Activated naive CD4-positive, alpha-beta T cell treated with anti-CD3 and anti-CD28 coated beads, Interleukin-2, amount 10 ng/mL, durations not matched to agents 7 days and 5 days (primary cell): ENCODE results near the gene PRR35.
"Not testable (repeated sequence)": the region's sequence is repeated elsewhere in the genome, so short reads cannot be mapped to it uniquely, and the experiment has no call there.

Experiments used
- CTCF ChIA-PET: fragments of 350-600 bp; sonication (Branson Sonifier 250); formaldehyde crosslinking; loops from one replicate; lab custom pipeline; 2021; ENCODE audit warnings: antibody characterized with exemption; lab: Charles Lee
- DNase-seq: peaks from one replicate; pipeline ENCODE4 v3.0.0-alpha.2; 2020
- H3K27ac Mint-ChIP-seq: one replicate; pipeline ENCODE4 v1.8.0; 2021; ENCODE audit warnings: mild to moderate bottlenecking, moderate library complexity, mixed read lengths
- H3K27me3 Mint-ChIP-seq: one replicate; pipeline ENCODE4 v1.8.0; 2021; ENCODE audit warnings: mild to moderate bottlenecking, mixed read lengths
- H3K36me3 Mint-ChIP-seq: one replicate; pipeline ENCODE4 v1.8.0; 2021; ENCODE audit warnings: mixed read lengths
- H3K4me1 Mint-ChIP-seq: one replicate; pipeline ENCODE4 v1.8.0; 2021; ENCODE audit warnings: mixed read lengths
- H3K4me3 Mint-ChIP-seq: one replicate; pipeline ENCODE4 v1.8.0; 2021; ENCODE audit warnings: mild to moderate bottlenecking, moderate library complexity, mixed read lengths
- H3K9me3 Mint-ChIP-seq: one replicate; pipeline ENCODE4 v1.8.0; 2021; ENCODE audit warnings: mixed read lengths

PRR35 gene

GRCh38 chr16:593406-593805 lies 33.2 kb downstream of the PRR35 start:
- Mint-ChIP-seq H3K4me3 (no peak overlapping the region), H3K36me3 (peaks cover 8% of the 10 kb centered on the region), H3K27me3 (no peaks in the 10 kb centered on the region), H3K9me3 (no peaks in the 10 kb centered on the region), H3K4me1 (peaks cover 22% of the 10 kb centered on the region), H3K27ac (no peak overlapping the region)
- DNase-seq, result no peak
- CTCF ChIA-PET, result interaction anchor here (0.9 kb wide), 1 partner anchor 14 kb away, joined by 3 read pairs; no protein-coding TSS in a partner anchor

GRCh38 chr16:593807-594206 lies 33.6 kb downstream of the PRR35 start:
- no peaks in the 10 kb centered on the region for H3K27me3 Mint-ChIP-seq
- CTCF ChIA-PET, result no interaction called here
- DNase-seq, result no peak
- peaks cover 22% of the 10 kb centered on the region for H3K4me1 Mint-ChIP-seq
- H3K9me3 Mint-ChIP-seq, result no peaks in the 10 kb centered on the region
- no peak overlapping the region for H3K4me3 Mint-ChIP-seq
- H3K27ac Mint-ChIP-seq, result no peak overlapping the region
- peaks cover 11% of the 10 kb centered on the region for H3K36me3 Mint-ChIP-seq

- no peak for DNase-seq
- H3K9me3 Mint-ChIP-seq, result no peaks in the 10 kb centered on the region
- H3K4me1 Mint-ChIP-seq, result peaks cover 22% of the 10 kb centered on the region
- H3K27ac Mint-ChIP-seq, result no peak overlapping the region
- CTCF ChIA-PET, result no interaction called here
- no peak overlapping the region for H3K4me3 Mint-ChIP-seq
- H3K27me3 Mint-ChIP-seq, result no peaks in the 10 kb centered on the region
- peaks cover 15% of the 10 kb centered on the region for H3K36me3 Mint-ChIP-seq
These were observed 34.9 kb downstream of the PRR35 start for GRCh38 chr16:595094-595528.

- CTCF ChIA-PET, result no interaction called here
- DNase-seq, result no peak
- Mint-ChIP-seq H3K36me3 (peaks cover 15% of the 10 kb centered on the region), H3K9me3 (no peaks in the 10 kb centered on the region), H3K4me3 (no peak overlapping the region), H3K27me3 (no peaks in the 10 kb centered on the region), H3K27ac (no peak overlapping the region), H3K4me1 (peaks cover 16% of the 10 kb centered on the region)
These were observed 35.9 kb downstream of the PRR35 start for GRCh38 chr16:595942-596735.

- H3K4me3 Mint-ChIP-seq, result no peak overlapping the region
- H3K36me3 Mint-ChIP-seq, result peaks cover 15% of the 10 kb centered on the region
- H3K27ac Mint-ChIP-seq, result no peak overlapping the region
These were observed 36.5 kb downstream of the PRR35 start for GRCh38 chr16:596736-597060.

GRCh38 chr16:597655-598054 lies 37.5 kb downstream of the PRR35 start:
- H3K36me3 Mint-ChIP-seq, result peaks cover 15% of the 10 kb centered on the region
- CTCF ChIA-PET, H3K27me3 Mint-ChIP-seq, H3K4me3 Mint-ChIP-seq, H3K27ac Mint-ChIP-seq, H3K4me1 Mint-ChIP-seq, DNase-seq, H3K9me3 Mint-ChIP-seq: not testable (repeated sequence)

More at GRCh38 chr16:596736-597060, 36.5 kb downstream of the PRR35 start:
- CTCF ChIA-PET, result no interaction called here
- DNase-seq, result no peak
- Mint-ChIP-seq H3K9me3 (no peaks in the 10 kb centered on the region), H3K4me1 (peaks cover 12% of the 10 kb centered on the region), H3K27me3 (no peaks in the 10 kb centered on the region)

- H3K36me3 Mint-ChIP-seq, result peaks cover 15% of the 10 kb centered on the region
- H3K4me3 Mint-ChIP-seq, result no peak overlapping the region
- H3K27me3 Mint-ChIP-seq, result no peaks in the 10 kb centered on the region
- H3K27ac Mint-ChIP-seq, result no peak overlapping the region
- CTCF ChIA-PET, result no interaction called here
- H3K9me3 Mint-ChIP-seq, result no peaks in the 10 kb centered on the region
- no peak for DNase-seq
- peaks cover 1% of the 10 kb centered on the region for H3K4me1 Mint-ChIP-seq
These were observed 38.9 kb downstream of the PRR35 start for GRCh38 chr16:598823-599739.

- no peak overlapping the region for H3K4me3 Mint-ChIP-seq
- no peaks in the 10 kb centered on the region for H3K27me3 Mint-ChIP-seq
- no peaks in the 10 kb centered on the region for H3K4me1 Mint-ChIP-seq
- CTCF ChIA-PET, result interaction anchor here (1.1 to 1.6 kb wide), 3 partner anchors 9 to 24 kb away, joined by 3 to 6 read pairs (median 4); no protein-coding TSS in a partner anchor
- H3K9me3 Mint-ChIP-seq, result no peaks in the 10 kb centered on the region
- DNase-seq, result no peak
- H3K27ac Mint-ChIP-seq, result no peak overlapping the region
- H3K36me3 Mint-ChIP-seq, result peaks cover 15% of the 10 kb centered on the region
These were observed 40.6 kb downstream of the PRR35 start for GRCh38 chr16:600781-601180.

- Mint-ChIP-seq H3K27ac (no peak overlapping the region), H3K4me1 (no peaks in the 10 kb centered on the region), H3K36me3 (peaks cover 3% of the 10 kb centered on the region), H3K4me3 (no peak overlapping the region), H3K27me3 (no peaks in the 10 kb centered on the region), H3K9me3 (no peaks in the 10 kb centered on the region)
- CTCF ChIA-PET, result no interaction called here
- DNase-seq, result no peak
These were observed 43.7 kb downstream of the PRR35 start for GRCh38 chr16:603933-604332.

GRCh38 chr16:606656-607307 lies 46.6 kb downstream of the PRR35 start:
- H3K27me3 Mint-ChIP-seq, result no peaks in the 10 kb centered on the region
- no peaks in the 10 kb centered on the region for H3K9me3 Mint-ChIP-seq
- no peaks in the 10 kb centered on the region for H3K36me3 Mint-ChIP-seq
- CTCF ChIA-PET, result no interaction called here
- DNase-seq, result no peak
- H3K4me1 Mint-ChIP-seq, result no peaks in the 10 kb centered on the region
- H3K4me3 Mint-ChIP-seq, result no peak overlapping the region
- H3K27ac Mint-ChIP-seq, result no peak overlapping the region

- H3K4me3 Mint-ChIP-seq, result no peak overlapping the region
These were observed 47.8 kb downstream of the PRR35 start for GRCh38 chr16:608019-608418.

GRCh38 chr16:609316-609715 lies 49.1 kb downstream of the PRR35 start:
- DNase-seq, result no peak
- Mint-ChIP-seq H3K4me1 (no peaks in the 10 kb centered on the region), H3K9me3 (no peaks in the 10 kb centered on the region), H3K36me3 (no peaks in the 10 kb centered on the region), H3K4me3 (no peak overlapping the region), H3K27ac (no peak overlapping the region), H3K27me3 (no peaks in the 10 kb centered on the region)
- CTCF ChIA-PET, result interaction anchor here (1.7 kb wide), 1 partner anchor 8 kb away, joined by 6 read pairs; no protein-coding TSS in a partner anchor

More at GRCh38 chr16:608019-608418, 47.8 kb downstream of the PRR35 start:
- Mint-ChIP-seq H3K27me3 (no peaks in the 10 kb centered on the region), H3K36me3 (no peaks in the 10 kb centered on the region), H3K9me3 (no peaks in the 10 kb centered on the region), H3K27ac (no peak overlapping the region), H3K4me1 (no peaks in the 10 kb centered on the region)
- no peak for DNase-seq
- CTCF ChIA-PET, result no interaction called here

- Mint-ChIP-seq H3K27ac (no peak overlapping the region), H3K9me3 (no peaks in the 10 kb centered on the region), H3K36me3 (no peaks in the 10 kb centered on the region), H3K4me3 (no peak overlapping the region), H3K4me1 (no peaks in the 10 kb centered on the region), H3K27me3 (no peaks in the 10 kb centered on the region)
- DNase-seq, result no peak
- CTCF ChIA-PET, result interaction anchor here (1.7 kb wide), 1 partner anchor 9 kb away, joined by 6 read pairs; no protein-coding TSS in a partner anchor
These were observed 49.8 kb downstream of the PRR35 start for GRCh38 chr16:609984-610383.
